ENCODE measurements around the gene UACA. TPM values are rescaled to one million over a fixed set of nuclear protein-coding genes. Genes with fewer than 3 reads are reported as not detected.

Gene UACA
- total and polyA plus RNA-seq, 2 donors from 2014 or later, result 49.6 to 92.7 TPM

DNA sequence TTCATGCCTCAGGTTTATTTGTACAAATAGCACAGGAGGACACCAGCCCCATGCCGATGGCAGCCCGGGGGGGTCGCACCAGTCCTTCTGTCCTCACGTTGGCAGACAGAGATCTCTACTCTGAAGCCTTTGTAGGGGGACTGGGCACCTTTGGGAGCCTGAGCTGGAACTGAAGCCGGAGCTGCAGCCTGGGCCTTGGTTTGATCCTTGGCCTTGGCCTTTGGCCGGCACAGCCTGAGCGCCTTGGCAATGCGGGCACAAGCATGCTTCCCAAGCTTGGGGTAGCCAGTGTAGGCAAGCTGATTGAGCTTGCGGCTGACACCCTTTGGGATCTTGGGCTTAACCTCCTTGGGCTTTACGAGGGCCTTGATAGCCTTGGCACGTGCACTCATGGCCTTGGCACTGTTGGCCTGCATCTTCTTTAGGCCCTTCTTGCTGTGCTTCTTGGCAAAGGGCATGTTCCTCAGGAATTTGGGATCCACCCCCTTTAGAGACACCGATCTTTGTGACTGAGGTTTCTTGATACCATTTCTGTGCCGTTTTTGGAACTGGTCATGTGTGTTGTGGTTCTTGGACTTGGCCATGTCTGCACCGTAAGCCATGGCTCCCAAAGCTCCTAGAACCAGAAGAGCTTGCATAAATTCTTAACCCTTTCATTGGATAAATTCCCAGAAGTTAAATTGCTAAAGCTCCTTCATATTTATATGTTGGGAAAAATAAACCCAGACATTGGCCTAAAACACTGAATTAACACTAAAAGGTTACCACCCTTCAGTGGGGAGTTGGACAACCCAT lies 33.4 kb upstream of the UACA start:
- Histone ChIP-seq H3K9me3 (ENCODE audit: control insufficient read depth in 2 of 3, insufficient read depth in 1 of 3, low read length in 3 of 3) (no peaks in the 10 kb centered on the region), H3K4me1 (ENCODE audit: control insufficient read depth in 2 of 3, insufficient read depth in 2 of 3, low read depth in 1 of 3, low read length in 3 of 3) (peaks cover 3 to 15% (median 7%) of the 10 kb centered on the region in 3 donors), H3K36me3 (ENCODE audit: control insufficient read depth in 2 of 3, insufficient read depth in 3 of 3, low read length in 3 of 3) (no peaks in the 10 kb centered on the region), H3K27me3 (ENCODE audit: control insufficient read depth, insufficient read depth, low read length) (no peaks in the 10 kb centered on the region), H3K27ac (ENCODE audit: low read depth in 2 of 2, low read length in 2 of 2) (no peak overlapping the region), H3K9ac (ENCODE audit: low read length in 3 of 3) (no peak overlapping the region), H3K4me3 (ENCODE audit: low read length in 3 of 3) (no peak overlapping the region)
- intact Hi-C loops (cut with DNase I), result no loop called here
- TF ChIP-seq, protein P1, sequence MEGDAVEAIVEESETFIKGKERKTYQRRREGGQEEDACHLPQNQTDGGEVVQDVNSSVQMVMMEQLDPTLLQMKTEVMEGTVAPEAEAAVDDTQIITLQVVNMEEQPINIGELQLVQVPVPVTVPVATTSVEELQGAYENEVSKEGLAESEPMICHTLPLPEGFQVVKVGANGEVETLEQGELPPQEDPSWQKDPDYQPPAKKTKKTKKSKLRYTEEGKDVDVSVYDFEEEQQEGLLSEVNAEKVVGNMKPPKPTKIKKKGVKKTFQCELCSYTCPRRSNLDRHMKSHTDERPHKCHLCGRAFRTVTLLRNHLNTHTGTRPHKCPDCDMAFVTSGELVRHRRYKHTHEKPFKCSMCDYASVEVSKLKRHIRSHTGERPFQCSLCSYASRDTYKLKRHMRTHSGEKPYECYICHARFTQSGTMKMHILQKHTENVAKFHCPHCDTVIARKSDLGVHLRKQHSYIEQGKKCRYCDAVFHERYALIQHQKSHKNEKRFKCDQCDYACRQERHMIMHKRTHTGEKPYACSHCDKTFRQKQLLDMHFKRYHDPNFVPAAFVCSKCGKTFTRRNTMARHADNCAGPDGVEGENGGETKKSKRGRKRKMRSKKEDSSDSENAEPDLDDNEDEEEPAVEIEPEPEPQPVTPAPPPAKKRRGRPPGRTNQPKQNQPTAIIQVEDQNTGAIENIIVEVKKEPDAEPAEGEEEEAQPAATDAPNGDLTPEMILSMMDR (IDR thresholded peaks at IDR 0.05; ENCODE audit: borderline replicate concordance, extremely low read depth, insufficient read depth), result no peak
- no peak for FAIRE-seq
- DNase-seq, result no peak

- Histone ChIP-seq H3K9ac (ENCODE audit: low read length in 3 of 3) (no peak overlapping the region), H3K27me3 (ENCODE audit: control insufficient read depth, insufficient read depth, low read length) (no peaks in the 10 kb centered on the region), H3K27ac (ENCODE audit: low read depth in 2 of 2, low read length in 2 of 2) (no peak overlapping the region), H3K4me3 (ENCODE audit: low read length in 3 of 3) (no peak overlapping the region), H3K4me1 (ENCODE audit: control insufficient read depth in 2 of 3, insufficient read depth in 2 of 3, low read depth in 1 of 3, low read length in 3 of 3) (peaks cover 3 to 10% (median 4%) of the 10 kb centered on the region in 3 donors), H3K36me3 (ENCODE audit: control insufficient read depth in 2 of 3, insufficient read depth in 3 of 3, low read length in 3 of 3) (no peaks in the 10 kb centered on the region), H3K9me3 (ENCODE audit: control insufficient read depth in 2 of 3, insufficient read depth in 1 of 3, low read length in 3 of 3) (no peaks in the 10 kb centered on the region)
- FAIRE-seq (no peak), DNase-seq (no peak)
- TF ChIP-seq, protein P1 (IDR thresholded peaks at IDR 0.05; ENCODE audit: borderline replicate concordance, extremely low read depth, insufficient read depth), result no peak
- intact Hi-C loops (cut with DNase I), result no loop called here
Observed at GRCh38 chr15:70795311-70795665, 31.9 kb upstream of the UACA start.

DNA sequence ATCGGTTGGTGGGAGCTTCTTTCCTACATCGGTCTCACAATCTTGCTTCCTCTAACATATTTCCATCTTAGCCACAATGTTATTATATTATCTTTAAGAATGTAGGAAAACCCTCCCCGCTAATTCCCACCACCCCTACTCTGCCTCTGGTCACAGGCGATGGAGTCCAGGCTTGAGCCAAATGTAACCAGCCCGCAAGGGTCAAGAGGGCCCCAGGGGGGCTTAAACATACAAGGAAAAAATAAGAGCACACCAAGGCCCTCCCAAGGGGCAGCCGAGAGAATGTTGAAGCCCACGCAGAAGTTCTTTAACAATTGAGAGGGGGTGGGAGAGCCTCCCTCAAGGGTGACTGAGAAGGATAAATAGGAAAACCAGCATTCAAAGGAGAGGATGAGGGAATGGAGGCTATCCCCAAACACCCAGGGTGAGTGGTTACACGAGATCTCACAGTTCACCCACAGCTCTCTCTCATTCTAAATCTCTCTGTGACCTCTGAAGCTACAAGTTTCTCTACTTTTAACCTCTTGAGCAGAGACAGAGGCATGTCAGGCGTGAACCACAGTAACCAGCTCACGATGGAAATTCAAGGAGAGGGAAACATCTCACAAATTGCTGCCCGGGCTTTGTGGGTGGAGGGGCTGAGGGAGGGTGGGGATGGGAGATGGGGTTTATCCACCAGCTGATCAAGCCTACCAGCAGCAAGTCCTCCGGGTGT lies 31.4 kb upstream of the UACA start:
- no peaks in the 10 kb centered on the region for H3K27me3 ChIP-seq (ENCODE audit: control insufficient read depth, insufficient read depth, low read length)
- TF ChIP-seq, protein P1 (IDR thresholded peaks at IDR 0.05; ENCODE audit: borderline replicate concordance, extremely low read depth, insufficient read depth), result no peak
- no peak for DNase-seq
- no peak overlapping the region for H3K4me3 ChIP-seq (ENCODE audit: low read length in 3 of 3)
- FAIRE-seq, result no peak
- intact Hi-C loops (cut with DNase I), result no loop called here
- no peaks in the 10 kb centered on the region for H3K36me3 ChIP-seq (ENCODE audit: control insufficient read depth in 2 of 3, insufficient read depth in 3 of 3, low read length in 3 of 3)
- H3K4me1 ChIP-seq (ENCODE audit: control insufficient read depth in 2 of 3, insufficient read depth in 2 of 3, low read depth in 1 of 3, low read length in 3 of 3), result peaks cover 2 to 8% (median 3%) of the 10 kb centered on the region in 3 donors
- H3K9ac ChIP-seq (ENCODE audit: low read length in 3 of 3), result no peak overlapping the region
- H3K27ac ChIP-seq (ENCODE audit: low read depth in 2 of 2, low read length in 2 of 2), result no peak overlapping the region
- no peaks in the 10 kb centered on the region for H3K9me3 ChIP-seq (ENCODE audit: control insufficient read depth in 2 of 3, insufficient read depth in 1 of 3, low read length in 3 of 3)
